Endodermal cell (in vitro differentiated cells): ENCODE data around the gene IL25. TPM values are rescaled to one million over a fixed set of nuclear protein-coding genes. Genes with fewer than 3 reads are reported as not detected.

Source experiments
- DNase-seq: peaks from one replicate; pipeline ENCODE4 v3.0.0-alpha.2; 2017
- H3K27ac ChIP-seq: 2 replicates; pipeline ENCODE4 v1.5.1; 2013; ENCODE audit warnings: mild to moderate bottlenecking, low read depth, low read length, moderate library complexity
- H3K27me3 ChIP-seq: 2 replicates; pipeline ENCODE4 v1.6.1; 2013; ENCODE audit warnings: mild to moderate bottlenecking, low read length, moderate library complexity; ENCODE audit not compliant: insufficient read depth, control insufficient read depth, poor library complexity, severe bottlenecking
- H3K36me3 ChIP-seq: 2 replicates; pipeline ENCODE4 v1.7.0; 2013; ENCODE audit warnings: mild to moderate bottlenecking, low read length, moderate library complexity; ENCODE audit not compliant: control insufficient read depth, insufficient read depth
- H3K4me1 ChIP-seq: one replicate; pipeline ENCODE4 v1.7.0; 2013; ENCODE audit warnings: low read length; ENCODE audit not compliant: control insufficient read depth, insufficient read depth
- H3K4me3 ChIP-seq: 2 replicates; pipeline ENCODE4 v1.5.1; 2013; ENCODE audit warnings: mild to moderate bottlenecking, low read length, moderate library complexity
- H3K9ac ChIP-seq: 2 replicates; pipeline ENCODE4 v1.6.1; 2013; ENCODE audit warnings: mild to moderate bottlenecking, low read length, moderate library complexity; ENCODE audit not compliant: poor library complexity, severe bottlenecking; ENCODE audit errors: extremely low read depth
- H3K9me3 ChIP-seq: 2 replicates; pipeline ENCODE4 v1.6.1; 2013; ENCODE audit warnings: mild to moderate bottlenecking, low read length, moderate library complexity; ENCODE audit not compliant: control insufficient read depth
- H3K27ac Mint-ChIP-seq: 2 replicates; pipeline ENCODE4 v1.8.0; 2020; ENCODE audit warnings: mixed read lengths
- H3K27me3 Mint-ChIP-seq: 2 replicates; pipeline ENCODE4 v1.8.0; 2021; ENCODE audit warnings: mild to moderate bottlenecking, mixed read lengths; ENCODE audit not compliant: insufficient read depth
- H3K36me3 Mint-ChIP-seq: 2 replicates; pipeline ENCODE4 v1.8.0; 2020; ENCODE audit warnings: low read depth, mixed read lengths
- H3K4me1 Mint-ChIP-seq: 2 replicates; pipeline ENCODE4 v1.8.0; 2020; ENCODE audit warnings: mixed read lengths
- H3K4me3 Mint-ChIP-seq: 2 replicates; pipeline ENCODE4 v1.8.0; 2020; ENCODE audit warnings: mild to moderate bottlenecking, moderate library complexity, mixed read lengths
- H3K9me3 Mint-ChIP-seq: 2 replicates; pipeline ENCODE4 v1.8.0; 2020; ENCODE audit warnings: mild to moderate bottlenecking, mixed read lengths
- WGBS, 2 experiments: methylation state at CpG; one replicate each; pipeline versions ENCODE4 v1.1.5 to v1.1.7; 2013; ENCODE audit warnings: missing lambda C conversion rate in 2 of 2, mixed read lengths in 1 of 2; ENCODE audit not compliant: insufficient coverage in 1 of 2, insufficient read length in 1 of 2; 5-methylcytosine and 5-hydroxymethylcytosine counted together
- total RNA-seq, 2 donors: library from RNA; stranded (reverse); fragmentation: NEBNext Ultra II Directional in 1 of 2; extraction: Animal tissue kit (Norgen Biotek cat#: 25700) in 1 of 2; gene quantifications; 2 replicates in 1 of 2; 3 replicates in 1 of 2; pipeline ENCODE4 v1.2.1, GENCODE V29; 2021
- TF ChIP-seq, protein P1 (sequence below): fragments of 200-600 bp; sonication (generic); conservative IDR thresholded peaks from 2 replicates; pipeline ENCODE4 v1.5.0; 2021; ENCODE audit warnings: antibody characterized with exemption, mild to moderate bottlenecking

Gene IL25
- total RNA-seq, 2 donors from 2014 or later = not detected

DNA sequence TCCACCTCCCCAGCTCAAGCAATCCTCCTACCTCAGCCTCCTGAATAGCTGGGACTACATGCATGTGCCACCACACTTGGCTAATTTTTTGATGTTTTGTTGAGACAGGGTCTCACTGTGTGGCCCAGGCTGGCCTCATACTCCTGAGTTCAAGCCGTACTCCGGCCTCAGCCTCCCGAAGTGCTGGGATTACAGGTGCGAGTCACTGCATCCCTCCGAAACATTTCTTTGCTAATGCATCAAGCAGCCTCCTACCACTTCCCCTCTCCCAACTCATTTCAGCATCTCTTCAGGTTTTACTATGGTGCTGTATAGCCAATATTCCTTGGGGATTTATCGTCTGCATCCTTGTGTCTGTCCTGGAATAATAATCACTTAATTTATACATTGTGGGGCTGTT, 17.6 kb upstream of the IL25 start:
- H3K27ac Mint-ChIP-seq = no peak overlapping the region
- TF ChIP-seq, protein P1, sequence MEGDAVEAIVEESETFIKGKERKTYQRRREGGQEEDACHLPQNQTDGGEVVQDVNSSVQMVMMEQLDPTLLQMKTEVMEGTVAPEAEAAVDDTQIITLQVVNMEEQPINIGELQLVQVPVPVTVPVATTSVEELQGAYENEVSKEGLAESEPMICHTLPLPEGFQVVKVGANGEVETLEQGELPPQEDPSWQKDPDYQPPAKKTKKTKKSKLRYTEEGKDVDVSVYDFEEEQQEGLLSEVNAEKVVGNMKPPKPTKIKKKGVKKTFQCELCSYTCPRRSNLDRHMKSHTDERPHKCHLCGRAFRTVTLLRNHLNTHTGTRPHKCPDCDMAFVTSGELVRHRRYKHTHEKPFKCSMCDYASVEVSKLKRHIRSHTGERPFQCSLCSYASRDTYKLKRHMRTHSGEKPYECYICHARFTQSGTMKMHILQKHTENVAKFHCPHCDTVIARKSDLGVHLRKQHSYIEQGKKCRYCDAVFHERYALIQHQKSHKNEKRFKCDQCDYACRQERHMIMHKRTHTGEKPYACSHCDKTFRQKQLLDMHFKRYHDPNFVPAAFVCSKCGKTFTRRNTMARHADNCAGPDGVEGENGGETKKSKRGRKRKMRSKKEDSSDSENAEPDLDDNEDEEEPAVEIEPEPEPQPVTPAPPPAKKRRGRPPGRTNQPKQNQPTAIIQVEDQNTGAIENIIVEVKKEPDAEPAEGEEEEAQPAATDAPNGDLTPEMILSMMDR = no peak

DNA sequence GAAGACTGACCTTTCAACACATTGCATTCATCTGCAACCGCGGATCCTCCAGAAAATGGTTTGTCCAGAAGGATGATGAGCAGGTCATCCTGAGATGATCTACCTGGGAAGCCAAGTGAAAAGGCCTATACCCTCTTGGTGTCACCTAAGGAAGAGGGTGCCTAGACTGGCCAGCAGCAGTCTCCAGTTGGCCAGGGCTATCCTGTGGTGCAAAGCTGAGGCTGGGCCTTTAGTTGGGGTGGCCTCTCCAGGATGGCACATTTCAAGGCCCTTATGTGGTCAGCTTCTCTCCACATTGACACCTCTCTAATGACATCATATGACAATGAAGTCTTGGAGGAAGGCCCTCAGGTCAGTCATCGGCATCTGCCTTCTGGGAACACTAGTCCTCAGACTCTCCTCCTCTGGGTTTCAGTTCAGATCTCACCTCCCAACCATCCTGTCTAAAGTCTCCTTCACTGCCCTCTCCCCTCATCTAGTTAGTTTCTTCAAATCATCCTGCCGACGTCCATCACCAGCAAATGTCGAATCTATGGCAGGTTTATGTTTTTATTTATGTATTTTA, 16.7 kb upstream of the IL25 start:
- H3K9ac ChIP-seq = no peak overlapping the region
- 93 to 100% methylated on average over 1 to 3 of the region's 6 CpGs for WGBS, 2 experiments

More for the DNA sequence above, 17.6 kb upstream of the IL25 start:
- no peak for DNase-seq
- peaks cover 6% of the 10 kb centered on the region for H3K4me1 Mint-ChIP-seq
- Histone ChIP-seq H3K9me3 (no peaks in the 10 kb centered on the region), H3K9ac (no peak overlapping the region), H3K36me3 (peaks cover 31% of the 10 kb centered on the region), H3K4me1 (peaks cover 5% of the 10 kb centered on the region), H3K4me3 (no peak overlapping the region), H3K27ac (no peak overlapping the region), H3K27me3 (peaks cover 8% of the 10 kb centered on the region)
- peaks cover 1% of the 10 kb centered on the region for H3K9me3 Mint-ChIP-seq
- H3K4me3 Mint-ChIP-seq = no peak overlapping the region
- WGBS, 2 experiments = 89 to 96% methylated on average over 4 to 6 of the region's 6 CpGs
- H3K36me3 Mint-ChIP-seq = peaks cover 29% of the 10 kb centered on the region
- H3K27me3 Mint-ChIP-seq = peaks cover 41% of the 10 kb centered on the region

DNA sequence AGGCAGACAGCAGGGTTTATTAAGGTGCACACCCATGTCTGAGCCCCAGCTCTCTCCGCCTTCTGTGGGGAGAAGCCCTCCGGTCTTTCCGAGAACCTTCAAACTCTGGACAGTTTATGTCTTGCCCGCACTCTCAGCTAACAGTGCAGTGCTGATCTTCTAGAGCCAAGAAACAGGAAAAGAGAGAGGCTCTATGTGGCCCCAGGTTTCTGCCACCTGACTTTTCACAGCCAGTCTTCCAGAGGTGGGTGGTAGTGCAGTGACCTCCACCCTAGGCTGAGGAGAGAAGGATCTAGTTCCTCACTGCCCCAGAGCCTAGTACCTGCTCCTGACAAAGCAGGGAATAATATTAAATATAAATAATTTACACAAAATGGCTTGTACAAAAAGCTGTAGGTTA, 15.9 kb upstream of the IL25 start:
- TF ChIP-seq, protein P1 = no peak
- Histone ChIP-seq H3K36me3 (peaks cover 40% of the 10 kb centered on the region), H3K27me3 (no peaks in the 10 kb centered on the region), H3K9me3 (no peaks in the 10 kb centered on the region), H3K4me1 (peaks cover 5% of the 10 kb centered on the region), H3K9ac (no peak overlapping the region), H3K4me3 (no peak overlapping the region), H3K27ac (no peak overlapping the region)
- peaks cover 25% of the 10 kb centered on the region for H3K27me3 Mint-ChIP-seq
- H3K9me3 Mint-ChIP-seq = no peaks in the 10 kb centered on the region
- DNase-seq = no peak
- peaks cover 27% of the 10 kb centered on the region for H3K36me3 Mint-ChIP-seq
- no peak overlapping the region for H3K27ac Mint-ChIP-seq
- H3K4me3 Mint-ChIP-seq = no peak overlapping the region
- WGBS, 2 experiments = 93 to 100% methylated on average over 1 to 4 of the region's 4 CpGs
- H3K4me1 Mint-ChIP-seq = peaks cover 17% of the 10 kb centered on the region

More for the DNA sequence above, 16.7 kb upstream of the IL25 start:
- Histone ChIP-seq H3K27ac (no peak overlapping the region), H3K27me3 (peaks cover 6% of the 10 kb centered on the region), H3K36me3 (peaks cover 35% of the 10 kb centered on the region), H3K9me3 (no peaks in the 10 kb centered on the region), H3K4me3 (no peak overlapping the region), H3K4me1 (peaks cover 5% of the 10 kb centered on the region)
- TF ChIP-seq, protein P1 = no peak
- Mint-ChIP-seq H3K27me3 (peaks cover 32% of the 10 kb centered on the region), H3K9me3 (peaks cover 1% of the 10 kb centered on the region), H3K4me3 (no peak overlapping the region), H3K36me3 (peaks cover 29% of the 10 kb centered on the region), H3K27ac (no peak overlapping the region), H3K4me1 (peaks cover 10% of the 10 kb centered on the region)
- no peak for DNase-seq
